Ovary (tissue), 9 donors: ENCODE results near the gene MRPL4. TPM values are rescaled to one million over a fixed set of nuclear protein-coding genes. Genes with fewer than 3 reads are reported as not detected.

Source experiments
- DNase-seq, 5 donors: peaks; one replicate each; pipeline ENCODE4 v3.0.0-alpha.2; 2019 to 2020
- H3K27ac ChIP-seq, 2 donors: fragments of 200-600 bp; one replicate each; pipeline versions ENCODE4 v1.5.1 to v1.8.0; 2019 to 2022
- H3K27me3 ChIP-seq: fragments of 200-600 bp; one replicate; pipeline ENCODE4 v1.8.0; 2022
- H3K36me3 ChIP-seq: fragments of 200-600 bp; sonication (generic); one replicate; pipeline ENCODE4 v1.5.1; 2019
- H3K4me1 ChIP-seq: one replicate; pipeline ENCODE4 v1.8.1; 2013; ENCODE audit warnings: mild to moderate bottlenecking, moderate library complexity; ENCODE audit not compliant: insufficient read depth
- H3K4me3 ChIP-seq: fragments of 200-600 bp; sonication (generic); one replicate; pipeline ENCODE4 v1.5.1; 2017
- H3K9me3 ChIP-seq, 2 donors: fragments of 200-600 bp in 1 of 2; sonication (generic) in 1 of 2; one replicate each; pipeline versions ENCODE4 v1.5.1 to v1.8.1; 2013 to 2019; ENCODE audit warnings: mild to moderate bottlenecking in 1 of 2, moderate library complexity in 1 of 2
- EP300 ChIP-seq: sonication (generic); formaldehyde crosslinking; IDR thresholded peaks from one replicate; pipeline ENCODE4 v1.6.1; 2017; ENCODE audit warnings: antibody characterized with exemption
- POLR2A ChIP-seq: fragments of 450-650 bp; IDR thresholded peaks from one replicate; pipeline ENCODE4 v1.6.1; 2017; ENCODE audit warnings: antibody characterized with exemption, mild to moderate bottlenecking, moderate library complexity
- WGBS, 3 donors: extraction: QIAGEN DNeasy Blood & Tissue Kit in 1 of 3; methylation state at CpG; one replicate each; pipeline versions ENCODE4 v1.1.5 to v1.1.7; 2013 to 2017; 5-methylcytosine and 5-hydroxymethylcytosine counted together
- intact Hi-C, 4 donors: fragments of 100-400 bp; cut with DNase I; formaldehyde crosslinking; loops; one replicate each; pipeline versions ENCODE4 v1.11.0 to v1.15.1; 2022 to 2023
- polyA plus RNA-seq, 2 donors: library from polyadenylated mRNA; stranded (reverse); fragments of 200-250 nt in 1 of 2; fragments of 350-450 nt in 1 of 2; fragmentation: Illumina TruSeq in 1 of 2; extraction: RNeasy Lipid Tissue Mini Kit (QIAGEN cat#74804) in 1 of 2; gene quantifications; one replicate each; pipeline ENCODE4 v1.2.3, GENCODE V29; 2013 to 2014
- total RNA-seq, 7 donors: library from RNA; depleted of rRNA in 2 of 7; stranded (reverse); fragments of >200 nt in 2 of 7; fragmentation: NEBNext Ultra II Directional in 3 of 7; extraction: Animal tissue kit (Norgen Biotek cat#: 25700) in 3 of 7; gene quantifications; one replicate each; pipeline versions ENCODE4 v1.1.0 to v1.2.4, GENCODE V29; 2016 to 2023
- TF ChIP-seq, protein P1 (sequence below), 3 donors: fragments of 450-650 bp in 2 of 3; fragments of 200-600 bp in 1 of 3; IDR thresholded peaks; one replicate each; pipeline versions ENCODE4 v1.5.1 to v1.8.0; 2016 to 2022; ENCODE audit warnings: antibody characterized with exemption in 3 of 3, mild to moderate bottlenecking in 1 of 3
- donor health status: DM: no; HTN: no; CAD: no; lungs with moderate emphysema.
- donor health status: DM: no; HTN: no; CAD: no.
- donor health status: Bipolar disorder and iron deficiency.
- donor health status: DM: yes; HTN: yes; CAD: no.
- donor health status: DM: no; HTN: no; CAD: no.
- donor health status: DM: yes; HTN: yes; CAD: no.

MRPL4 gene
- total and polyA plus RNA-seq, 9 donors: 4.7 to 73.3 (median 58.9) TPM

DNA sequence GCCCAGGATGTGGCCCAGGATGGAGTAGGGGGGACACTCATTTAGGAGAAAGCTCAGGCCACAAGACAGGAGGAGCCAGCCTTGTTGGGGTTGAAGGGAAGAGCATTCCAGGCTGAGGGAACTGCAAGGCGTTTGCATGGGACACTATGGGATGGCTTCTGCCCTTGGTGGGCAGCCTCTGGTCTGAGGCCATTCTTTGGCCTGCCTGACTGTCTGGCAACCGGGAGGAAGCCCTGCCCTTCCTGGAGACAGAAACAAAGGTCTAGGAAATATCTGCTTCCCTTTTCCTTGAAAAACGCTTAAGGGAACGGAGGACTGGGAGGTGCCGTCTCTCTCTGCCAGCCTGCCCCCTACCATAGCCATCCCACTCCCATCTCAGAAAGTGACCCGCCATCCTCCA lies 16.1 kb downstream of the MRPL4 start:
- H3K27me3 ChIP-seq: no peaks in the 10 kb centered on the region
- TF ChIP-seq EP300 (no peak), POLR2A (no peak)
- TF ChIP-seq, protein P1, sequence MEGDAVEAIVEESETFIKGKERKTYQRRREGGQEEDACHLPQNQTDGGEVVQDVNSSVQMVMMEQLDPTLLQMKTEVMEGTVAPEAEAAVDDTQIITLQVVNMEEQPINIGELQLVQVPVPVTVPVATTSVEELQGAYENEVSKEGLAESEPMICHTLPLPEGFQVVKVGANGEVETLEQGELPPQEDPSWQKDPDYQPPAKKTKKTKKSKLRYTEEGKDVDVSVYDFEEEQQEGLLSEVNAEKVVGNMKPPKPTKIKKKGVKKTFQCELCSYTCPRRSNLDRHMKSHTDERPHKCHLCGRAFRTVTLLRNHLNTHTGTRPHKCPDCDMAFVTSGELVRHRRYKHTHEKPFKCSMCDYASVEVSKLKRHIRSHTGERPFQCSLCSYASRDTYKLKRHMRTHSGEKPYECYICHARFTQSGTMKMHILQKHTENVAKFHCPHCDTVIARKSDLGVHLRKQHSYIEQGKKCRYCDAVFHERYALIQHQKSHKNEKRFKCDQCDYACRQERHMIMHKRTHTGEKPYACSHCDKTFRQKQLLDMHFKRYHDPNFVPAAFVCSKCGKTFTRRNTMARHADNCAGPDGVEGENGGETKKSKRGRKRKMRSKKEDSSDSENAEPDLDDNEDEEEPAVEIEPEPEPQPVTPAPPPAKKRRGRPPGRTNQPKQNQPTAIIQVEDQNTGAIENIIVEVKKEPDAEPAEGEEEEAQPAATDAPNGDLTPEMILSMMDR (IDR thresholded peaks at IDR 0.05): no peak
- 61 to 68% (median 66%) methylated on average over 6 of the region's 6 CpGs for WGBS, 3 donors
- no peak overlapping the region for H3K4me3 ChIP-seq
- H3K9me3 ChIP-seq: no peaks in the 10 kb centered on the region
- H3K36me3 ChIP-seq: no peaks in the 10 kb centered on the region
- peaks cover 8% of the 10 kb centered on the region for H3K4me1 ChIP-seq
- DNase-seq: no peak
- intact Hi-C loops: loop anchor here in 2 of 4 donors (2.0 kb wide), 1 partner anchor 121 kb away; no protein-coding TSS in a partner anchor
- H3K27ac ChIP-seq: no peak overlapping the region

DNA sequence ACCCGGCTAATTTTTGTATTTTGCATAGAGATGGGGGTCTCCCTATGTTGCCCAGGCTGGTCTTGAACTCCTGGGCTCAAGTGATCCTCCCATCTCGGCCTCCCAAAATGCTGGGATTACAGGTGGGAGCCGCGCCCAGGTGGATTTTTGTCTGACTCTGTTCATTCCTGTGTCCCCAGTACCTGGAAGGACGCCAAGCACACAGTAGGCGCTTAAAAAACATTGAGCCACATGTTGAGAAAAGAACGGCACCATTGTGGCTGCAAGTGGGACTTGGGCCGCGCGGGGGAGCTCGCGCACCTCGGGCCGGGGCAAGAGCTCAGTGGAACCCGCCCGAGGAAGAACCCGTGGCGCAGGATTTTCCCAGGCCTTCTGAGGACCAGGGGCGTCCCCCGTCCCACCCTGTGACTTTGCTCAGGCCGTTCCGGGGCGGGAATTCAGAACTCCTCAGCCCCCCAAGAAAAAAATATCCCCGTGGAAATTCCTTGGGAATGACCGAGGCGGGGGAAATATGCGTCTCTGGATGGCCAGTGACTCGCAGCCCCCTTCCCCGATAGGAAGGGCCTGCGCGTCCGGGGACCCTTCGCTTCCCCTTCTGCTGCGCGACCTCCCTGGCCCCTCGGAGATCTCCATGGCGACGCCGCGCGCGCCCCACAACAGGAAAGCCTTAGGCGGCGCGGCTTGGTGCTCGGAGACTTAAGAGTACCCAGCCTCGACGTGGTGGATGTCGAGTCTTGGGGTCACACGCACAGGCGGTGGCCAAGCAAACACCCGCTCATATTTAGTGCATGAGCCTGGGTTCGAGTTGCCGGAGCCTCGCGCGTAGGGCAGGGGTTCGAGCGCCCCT lies 17.5 kb downstream of the MRPL4 start:
- no peaks in the 10 kb centered on the region for H3K27me3 ChIP-seq
- peak overlapping the region; percentile 39 for H3K4me3 ChIP-seq
- TF ChIP-seq, protein P1 (IDR thresholded peaks at IDR 0.05): peak; percentile 84 to 93 (median 92)
- TF ChIP-seq EP300: no peak
- whole genome bisulfite sequencing, 3 donors: 3 to 5% (median 3%) methylated on average over 51 to 59 of the region's 59 CpGs
- peak; percentile 76 to 91 (median 87) for DNase-seq
- intact Hi-C loops: loop anchor here (1.0 to 2.0 kb wide), 2 partner anchors 119 to 120 kb away; no protein-coding TSS in a partner anchor
- H3K27ac ChIP-seq: peak overlapping the region in 1 of 2 donors; percentile 65
- peaks cover 8% of the 10 kb centered on the region for H3K4me1 ChIP-seq
- no peaks in the 10 kb centered on the region for H3K9me3 ChIP-seq
- no peaks in the 10 kb centered on the region for H3K36me3 ChIP-seq

DNA sequence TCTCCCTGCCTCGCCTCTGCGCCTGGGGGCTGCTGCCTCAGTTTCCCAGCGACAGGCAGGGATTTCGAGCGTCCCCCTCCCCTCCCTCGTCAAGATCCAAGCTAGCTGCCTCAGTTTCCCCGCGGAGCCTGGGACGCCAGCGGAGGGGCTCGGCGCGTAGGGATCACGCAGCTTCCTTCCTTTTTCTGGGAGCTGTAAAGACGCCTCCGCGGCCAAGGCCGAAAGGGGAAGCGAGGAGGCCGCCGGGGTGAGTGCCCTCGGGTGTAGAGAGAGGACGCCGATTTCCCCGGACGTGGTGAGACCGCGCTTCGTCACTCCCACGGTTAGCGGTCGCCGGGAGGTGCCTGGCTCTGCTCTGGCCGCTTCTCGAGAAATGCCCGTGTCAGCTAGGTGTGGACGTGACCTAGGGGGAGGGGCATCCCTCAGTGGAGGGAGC lies 18.2 kb downstream of the MRPL4 start:
- Histone ChIP-seq H3K4me3 (peak overlapping the region; percentile 39), H3K27ac (peak overlapping the region; percentile 58 to 65), H3K36me3 (no peaks in the 10 kb centered on the region), H3K27me3 (no peaks in the 10 kb centered on the region), H3K9me3 (no peaks in the 10 kb centered on the region), H3K4me1 (peaks cover 8% of the 10 kb centered on the region)
- peak in 4 of 5 donors; percentile 46 to 71 (median 56) for DNase-seq
- intact Hi-C loops: loop anchor here in 1 of 4 donors (2.0 kb wide), 1 partner anchor 119 kb away; no protein-coding TSS in a partner anchor
- WGBS, 3 donors: 2 to 4% (median 2%) methylated on average over 34 to 37 of the region's 37 CpGs
- TF ChIP-seq, protein P1 (IDR thresholded peaks at IDR 0.05): no peak
- TF ChIP-seq EP300: no peak
- TF ChIP-seq POLR2A: no peak

DNA sequence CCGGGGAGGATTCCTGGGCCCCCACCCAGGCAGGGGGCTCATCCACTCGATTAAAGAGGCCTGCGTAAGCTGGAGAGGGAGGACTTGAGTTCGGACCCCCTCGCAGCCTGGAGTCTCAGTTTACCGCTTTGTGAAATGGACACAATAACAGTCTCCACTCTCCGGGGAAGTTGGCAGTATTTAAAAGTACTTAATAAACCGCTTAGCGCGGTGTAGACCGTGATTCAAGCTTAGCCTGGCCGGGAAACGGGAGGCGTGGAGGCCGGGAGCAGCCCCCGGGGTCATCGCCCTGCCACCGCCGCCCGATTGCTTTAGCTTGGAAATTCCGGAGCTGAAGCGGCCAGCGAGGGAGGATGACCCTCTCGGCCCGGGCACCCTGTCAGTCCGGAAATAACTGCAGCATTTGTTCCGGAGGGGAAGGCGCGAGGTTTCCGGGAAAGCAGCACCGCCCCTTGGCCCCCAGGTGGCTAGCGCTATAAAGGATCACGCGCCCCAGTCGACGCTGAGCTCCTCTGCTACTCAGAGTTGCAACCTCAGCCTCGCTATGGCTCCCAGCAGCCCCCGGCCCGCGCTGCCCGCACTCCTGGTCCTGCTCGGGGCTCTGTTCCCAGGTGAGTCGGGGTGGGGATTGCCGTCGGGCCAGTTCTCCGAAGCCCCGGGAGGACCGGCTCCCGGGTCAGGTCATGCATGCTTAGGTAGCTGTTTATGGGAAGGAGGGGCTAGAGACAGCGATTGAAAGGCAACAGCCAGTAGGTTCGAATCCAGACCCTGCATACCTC lies 18.8 kb downstream of the MRPL4 start, which contains the start of gene ICAM1:
ICAM1 (plus strand) TSS at position 505 of the 779 bp plus-strand sequence; CDS start at position 545, 40 bp downstream.
- H3K4me1 ChIP-seq: peaks cover 8% of the 10 kb centered on the region
- peak within 1 kb of the TSS; percentile 58 to 65 for H3K27ac ChIP-seq
- 3 to 4% (median 3%) methylated on average over 48 to 51 of the region's 51 CpGs for WGBS, 3 donors
- intact Hi-C loops: loop anchor here in 1 of 4 donors (1.0 to 2.0 kb wide), 2 partner anchors 113 to 118 kb away; no protein-coding TSS in a partner anchor
- H3K9me3 ChIP-seq: no peaks in the 10 kb centered on the region
- H3K4me3 ChIP-seq: peak within 1 kb of the TSS; percentile 39
- peak; percentile 71 to 84 (median 74) for DNase-seq
- H3K36me3 ChIP-seq: no peaks in the 10 kb centered on the region
- H3K27me3 ChIP-seq: no peaks in the 10 kb centered on the region
- TF ChIP-seq POLR2A (peak; percentile 40), EP300 (peak; percentile 56)
- TF ChIP-seq, protein P1 (IDR thresholded peaks at IDR 0.05): peak in 2 of 3 donors; percentile 6 to 14
